GM18499 (cell line): ENCODE measurements around the gene CAPN13.
"Not testable (repeated sequence)": the region's sequence is repeated elsewhere in the genome, so short reads cannot be mapped to it uniquely, and the experiment has no call there.

Experiments used
- ATAC-seq: cut with Tn5 transposase; IDR thresholded peaks from one replicate; pipeline ENCODE4 v1.9.1; 2021; ENCODE audit warnings: moderate number of reproducible peaks; ENCODE audit not compliant: insufficient read depth, unreplicated experiment

CAPN13 gene

DNA sequence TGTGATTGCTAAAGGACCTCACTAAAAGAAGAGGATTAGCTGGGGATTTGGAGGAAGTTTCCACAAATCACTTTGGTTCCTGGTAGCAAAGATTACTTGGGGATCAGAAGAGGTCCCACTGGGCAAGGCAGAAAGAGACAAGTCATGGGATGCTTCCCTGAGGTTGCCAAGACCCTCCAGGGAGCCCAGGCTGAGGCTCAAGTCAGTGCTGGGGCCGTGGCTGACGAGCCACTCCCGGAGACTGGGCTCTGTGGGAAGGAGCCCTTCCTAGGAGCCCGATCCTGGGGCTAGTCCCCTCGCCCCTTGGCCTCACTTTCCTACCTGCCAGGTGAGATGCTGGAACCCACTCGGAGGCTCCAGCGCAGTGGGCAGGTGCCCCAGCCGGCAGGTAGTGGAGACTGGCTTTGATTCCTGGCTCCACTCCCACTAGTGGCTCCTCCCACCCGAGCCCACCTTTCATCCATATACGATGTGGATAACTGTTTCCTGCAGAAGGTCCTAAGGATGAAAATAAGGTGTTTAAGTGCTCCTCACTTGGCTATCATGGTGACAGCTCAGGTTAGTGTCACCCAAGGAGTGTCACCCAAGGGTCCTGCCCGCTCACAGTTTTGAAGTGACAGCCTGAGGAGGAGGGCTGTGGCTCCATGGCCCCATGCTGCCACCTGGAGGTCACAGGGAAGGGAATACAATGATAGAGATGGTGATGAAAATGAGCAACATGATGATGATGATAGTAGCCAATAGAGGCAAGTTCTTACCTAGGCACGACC is 100.5 kb downstream of the CAPN13 start:
- no peak for ATAC-seq

- no peak for ATAC-seq
These were observed 101.3 kb downstream of the CAPN13 start for GRCh38 chr2:30705711-30706533.

DNA sequence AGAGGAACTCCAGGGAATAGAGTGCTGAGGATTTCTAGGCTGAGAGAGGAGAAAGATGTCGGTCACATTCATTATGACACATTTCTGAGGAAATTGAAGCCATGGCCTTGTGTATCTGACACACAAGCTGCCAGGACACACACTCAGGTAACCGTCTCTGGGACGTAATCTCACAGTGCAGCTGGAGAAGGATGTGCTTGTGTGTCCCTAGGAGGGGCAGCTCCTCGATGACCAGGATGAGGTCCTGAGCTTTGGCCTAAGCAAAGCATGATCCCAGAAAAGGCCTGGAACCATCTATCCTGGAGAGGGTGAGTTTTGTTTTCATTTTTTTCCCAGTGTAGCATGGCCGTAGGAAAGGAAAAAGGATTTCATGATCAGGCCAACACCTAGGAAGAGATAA is 102.2 kb downstream of the CAPN13 start:
- no peak for ATAC-seq

- ATAC-seq: no peak
These were observed 102.8 kb downstream of the CAPN13 start for GRCh38 chr2:30704309-30705020.

DNA sequence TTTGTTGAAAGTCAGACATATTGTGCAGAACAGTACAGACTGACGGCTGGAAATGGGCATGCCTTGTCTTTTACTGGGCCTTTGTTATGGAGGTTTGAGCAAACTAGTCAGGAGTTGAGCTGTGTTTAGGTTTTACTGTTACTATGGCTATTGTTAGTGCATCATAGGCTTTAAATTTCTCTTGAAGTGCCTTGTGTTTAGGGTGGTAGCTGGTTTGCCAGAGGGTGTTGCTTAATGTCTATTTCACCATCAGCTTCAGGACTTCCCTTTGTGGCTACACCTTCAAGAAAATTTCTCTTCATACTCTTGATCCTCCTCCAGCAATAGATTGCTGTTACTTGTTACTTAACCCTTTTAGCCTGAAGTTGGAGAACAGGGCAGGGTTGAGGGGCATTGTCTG is 104.6 kb downstream of the CAPN13 start:
- no peak for ATAC-seq

- no peak for ATAC-seq
These were observed 105.5 kb downstream of the CAPN13 start for GRCh38 chr2:30701782-30702181.

- not testable (repeated sequence) for ATAC-seq
These were observed 109.8 kb downstream of the CAPN13 start for GRCh38 chr2:30697242-30698103.

DNA sequence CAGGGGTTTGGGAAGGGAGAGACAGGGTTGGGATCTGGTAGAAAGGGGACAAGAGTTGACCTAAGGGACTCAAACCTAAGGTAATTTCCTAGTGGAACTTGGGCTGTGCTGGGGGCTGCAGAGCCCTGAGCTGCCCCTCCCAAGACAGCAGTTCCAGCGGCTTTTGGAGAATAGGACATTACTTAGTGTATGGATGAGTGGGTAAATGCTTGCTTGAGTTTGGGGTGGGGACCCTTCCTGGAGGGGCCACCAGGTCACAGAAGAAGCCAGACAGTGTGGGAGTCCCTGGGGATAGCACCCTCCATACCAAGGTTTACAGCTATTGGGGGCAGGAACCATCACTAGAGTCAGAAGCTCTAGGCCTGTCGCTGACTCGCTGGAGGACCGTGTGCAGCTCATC is 111.5 kb downstream of the CAPN13 start:
- ATAC-seq: no peak

DNA sequence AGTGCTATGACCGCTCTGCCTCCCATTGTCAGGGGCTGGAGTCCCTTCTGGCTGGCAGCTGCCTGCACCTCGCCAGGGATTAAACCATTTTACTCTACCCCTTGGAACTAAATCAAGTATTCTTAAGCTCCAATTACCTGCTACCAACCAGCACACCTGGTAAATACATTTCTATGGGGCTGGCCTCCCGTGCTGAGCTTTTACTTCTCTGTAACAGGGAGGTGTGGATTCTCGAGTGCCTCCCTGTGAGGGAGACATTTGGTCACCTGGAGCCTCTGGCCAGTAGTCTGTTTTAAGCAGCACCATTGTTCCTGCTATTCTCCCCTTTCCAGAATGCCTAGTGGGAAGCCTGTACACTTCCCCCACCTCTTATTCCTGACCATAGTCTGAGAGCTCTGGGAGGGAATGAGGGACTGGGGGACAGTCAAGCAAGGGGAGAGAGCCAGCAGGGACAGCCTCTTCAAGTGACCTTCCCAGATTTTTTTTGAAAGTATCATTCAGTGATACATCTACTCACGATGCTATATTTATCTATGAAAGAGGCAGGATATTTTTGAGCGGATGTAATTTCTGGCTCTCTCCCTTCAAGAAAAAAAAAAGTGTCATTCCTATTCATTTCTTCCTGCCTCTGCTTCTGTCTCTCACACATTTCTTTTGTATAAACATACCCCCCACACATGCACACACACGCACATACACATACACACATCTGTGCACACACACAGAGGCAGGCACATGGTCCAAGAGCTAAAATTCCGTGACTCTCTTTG is 112.8 kb downstream of the CAPN13 start:
- no peak for ATAC-seq

- no peak for ATAC-seq
These were observed 113.4 kb downstream of the CAPN13 start for GRCh38 chr2:30693821-30694281.

- ATAC-seq: no peak
These were observed 114.4 kb downstream of the CAPN13 start for GRCh38 chr2:30692829-30693275.

DNA sequence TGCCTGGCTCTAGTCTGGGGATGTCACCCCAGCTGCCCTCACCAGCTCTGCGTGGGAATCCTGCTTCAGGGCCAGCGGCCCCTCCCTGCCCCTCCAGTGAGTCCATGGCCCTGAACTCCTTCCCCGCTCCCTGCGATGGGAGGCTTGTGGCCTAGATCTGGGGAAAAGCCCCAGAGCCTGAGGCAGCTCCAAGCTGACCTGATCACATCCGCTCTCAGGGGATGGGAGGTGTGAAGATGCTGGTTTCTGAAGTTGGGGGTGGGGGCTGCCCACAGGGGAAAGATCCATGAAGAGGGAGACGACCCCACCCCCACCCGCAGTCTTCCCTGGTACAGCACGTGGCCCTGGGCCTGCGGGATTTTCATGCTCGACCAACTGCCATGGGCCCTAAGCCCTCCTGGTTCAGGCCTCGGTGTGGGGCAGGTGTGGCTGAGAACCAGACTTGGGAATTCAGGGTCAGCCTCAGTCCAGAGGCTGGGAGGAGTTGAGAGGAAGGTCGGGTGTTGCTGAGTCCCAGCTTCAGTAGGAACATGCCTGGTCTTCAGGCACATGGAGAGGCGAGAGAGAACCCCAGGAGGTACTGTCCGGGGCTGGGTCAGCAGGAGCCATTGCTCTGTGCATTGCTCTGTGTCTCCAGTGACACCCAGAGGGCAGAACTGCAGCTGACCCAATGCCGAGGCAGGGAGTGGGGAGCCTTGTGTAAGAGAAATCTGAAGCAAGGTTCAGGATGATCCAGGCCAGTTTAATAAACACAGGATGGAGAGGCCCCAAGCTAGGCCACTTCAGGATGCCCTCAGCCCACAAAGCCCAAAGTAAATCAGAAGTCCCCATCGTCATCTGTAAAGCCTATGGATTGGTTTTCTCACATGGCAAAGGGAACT is 115.1 kb downstream of the CAPN13 start:
- no peak for ATAC-seq

- no peak for ATAC-seq
These were observed 115.9 kb downstream of the CAPN13 start for GRCh38 chr2:30691091-30691947.

- no peak for ATAC-seq
These were observed 117.1 kb downstream of the CAPN13 start for GRCh38 chr2:30690126-30690561.

- no peak for ATAC-seq
These were observed 117.6 kb downstream of the CAPN13 start for GRCh38 chr2:30689496-30690125.

- ATAC-seq: no peak
These were observed 118.3 kb downstream of the CAPN13 start for GRCh38 chr2:30688956-30689401.

DNA sequence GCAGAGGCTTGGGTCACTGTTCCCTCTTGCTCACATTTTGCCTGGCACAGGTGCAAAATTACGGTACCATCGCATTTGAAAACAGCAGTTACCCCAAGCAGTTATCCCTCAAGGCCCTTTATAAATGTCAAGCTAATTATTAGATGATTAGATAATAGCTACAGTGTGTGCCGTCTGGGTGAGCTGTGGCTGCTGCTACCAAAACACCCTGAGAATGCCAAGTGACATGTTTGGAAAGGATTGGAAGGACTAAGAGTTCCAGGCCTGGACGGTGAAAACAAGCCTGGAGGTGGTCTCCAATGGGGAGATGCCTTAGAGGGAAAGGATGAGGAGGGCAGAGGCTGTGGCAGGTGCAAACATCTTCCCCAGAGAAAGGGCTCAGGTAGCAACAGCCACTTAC is 120.6 kb downstream of the CAPN13 start:
- ATAC-seq: no peak
